Left cardiac atrium (tissue), 4 donors: Measurements from ENCODE around the gene BLOC1S4. TPM values are rescaled to one million over a fixed set of nuclear protein-coding genes. Genes with fewer than 3 reads are reported as not detected.
"Not testable (repeated sequence)": the region's sequence is repeated elsewhere in the genome, so short reads cannot be mapped to it uniquely, and the experiment has no call there.

Experiments
- ATAC-seq, 2 donors: fragments of 200-7000 bp; cut with Tn5 transposase; one replicate each; pipeline ENCODE4 v1.9.1; 2020; ENCODE audit warnings: mild to moderate bottlenecking in 2 of 2, moderate library complexity in 2 of 2
- DNase-seq: peaks from one replicate; pipeline ENCODE4 v3.0.0-alpha.2; 2020
- intact Hi-C, 2 donors: fragments of 100-400 bp; cut with DNase I; formaldehyde crosslinking; loops; one replicate each; pipeline versions ENCODE4 v1.14.1 to v1.15.1; 2022 to 2023
- long read RNA-seq: library from polyadenylated mRNA; unstranded; transcript quantifications from one replicate; pipeline ENCODE4 v2.0.0, GENCODE V29; 2021
- total RNA-seq, 2 donors: library from RNA; stranded (reverse); fragmentation: NEBNext Ultra II Directional; extraction: Animal tissue kit (Norgen Biotek cat#: 25700); gene quantifications; one replicate each; pipeline ENCODE4 v1.2.1, GENCODE V29; 2021
- donor health status: DM: no; HTN: yes; CAD: no.
- donor health status: DM: no; HTN: yes; CAD: no; lungs with severe emphysema.
- donor health status: DM: yes; HTN: yes; CAD: no.
- donor health status: Dilated cardiomyopathy.

BLOC1S4 gene
- total RNA-seq = 10 to 100 TPM in 1 of 2 donors, 1 to 10 TPM in 1; 7.4 to 10.6 TPM
- long read RNA-seq, partial matches to known transcripts = 0 of 3 reads
- long read RNA-seq, other reads (novel, unspliced or antisense) = 0 of 3 reads

- peak; percentile 92 for DNase-seq
- intact Hi-C loops = no loop called here
- ATAC-seq = peak; percentile 95
Observed at GRCh38 chr4:6716018-6716911, at the start of gene BLOC1S4. Gene BLOC1S4, plus strand, starts transcription at chr4:6716174. Its CDS starts 36 bp downstream, at chr4:6716210.

- intact Hi-C loops = no loop called here
- ATAC-seq (no peak), DNase-seq (no peak)
Observed at GRCh38 chr4:6668391-6668790, 47.6 kb upstream of the BLOC1S4 start.

- intact Hi-C loops = loop anchor here in 1 of 2 donors (5.0 kb wide), 1 partner anchor 36 kb away; the partner anchor contains the start of gene MRFAP1L1
- DNase-seq (no peak), ATAC-seq (no peak)
Observed at GRCh38 chr4:6671648-6672047, 44.3 kb upstream of the BLOC1S4 start.

DNA sequence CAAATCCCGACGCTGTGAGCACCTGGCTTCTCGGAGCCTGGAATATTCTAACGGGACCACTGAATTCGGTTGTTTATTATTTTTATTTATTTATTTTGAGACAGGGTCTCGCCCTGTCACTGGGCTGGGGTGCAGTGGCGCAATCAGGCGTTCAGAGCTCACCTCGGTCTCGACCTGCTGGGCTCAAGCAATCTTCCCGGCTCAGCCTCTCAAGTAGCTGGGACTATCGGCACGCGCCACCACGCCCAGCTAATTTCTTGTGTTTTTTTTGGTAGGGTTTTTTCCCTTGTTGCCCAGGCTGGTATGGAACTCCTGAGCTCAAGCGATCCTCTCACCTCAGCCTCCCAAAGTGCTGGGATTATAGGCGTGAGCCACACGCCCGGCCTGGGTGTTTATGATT lies 43.8 kb upstream of the BLOC1S4 start:
- no peak for ATAC-seq
- DNase-seq = no peak
- intact Hi-C loops = loop anchor here in 1 of 2 donors (5.0 kb wide), 1 partner anchor 35 kb away; the partner anchor contains the start of gene MRFAP1L1

DNA sequence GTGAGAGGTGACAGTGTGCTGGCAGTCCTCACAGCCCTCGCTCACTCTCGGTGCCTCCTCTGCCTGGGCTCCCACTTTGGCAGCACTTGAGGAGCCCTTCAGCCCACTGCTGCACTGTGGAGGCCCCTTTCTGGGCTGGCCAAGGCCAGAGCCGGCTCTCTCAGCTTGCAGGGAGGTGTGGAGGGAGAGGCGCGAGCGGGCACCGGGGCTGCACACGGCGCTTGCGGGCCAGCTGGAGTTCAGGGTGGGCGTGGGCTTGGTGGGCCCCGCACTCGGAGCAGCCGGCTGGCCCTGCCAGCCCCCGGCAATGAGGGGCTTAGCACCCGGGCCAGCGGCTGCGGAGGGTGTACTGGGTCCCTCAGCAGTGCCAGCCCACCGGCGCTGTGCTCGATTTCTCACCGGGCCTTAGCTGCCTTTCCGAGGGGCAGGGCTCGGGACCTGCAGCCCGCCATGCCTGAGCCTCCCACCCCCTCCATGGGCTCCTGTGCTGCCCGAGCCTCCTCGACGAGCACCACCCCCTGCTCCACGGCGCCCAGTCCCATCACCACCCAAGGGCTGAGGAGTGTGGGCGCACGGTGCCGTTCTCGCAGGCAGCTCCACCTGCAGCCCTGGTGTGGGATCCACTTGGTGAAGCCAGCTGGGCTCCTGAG lies 43.3 kb upstream of the BLOC1S4 start:
- DNase-seq, ATAC-seq: not testable (repeated sequence)

DNA sequence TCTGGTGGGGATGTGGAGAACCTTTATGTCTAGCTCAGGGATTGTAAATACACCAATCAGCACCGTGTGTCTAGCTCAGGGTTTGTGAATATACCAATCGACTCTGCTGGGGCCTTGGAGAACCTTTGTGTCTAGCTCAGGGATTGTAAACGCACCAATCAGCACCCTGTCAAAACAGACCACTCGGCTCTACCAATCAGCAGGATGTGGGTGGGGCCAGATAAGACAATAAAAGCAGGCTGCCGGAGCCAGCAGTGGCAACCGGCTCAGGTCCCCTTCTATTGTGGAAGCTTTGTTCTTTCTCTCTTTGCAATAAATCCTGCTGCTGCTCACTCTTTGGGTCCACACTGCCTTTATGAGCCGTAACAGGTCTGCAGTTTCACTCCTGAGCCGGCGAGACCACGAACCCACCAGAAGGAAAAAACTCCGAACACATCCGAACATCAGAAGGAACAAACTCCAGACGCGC lies 42.7 kb upstream of the BLOC1S4 start:
- DNase-seq = not testable (repeated sequence)
- peak; percentile 27 to 33 for ATAC-seq
- intact Hi-C loops = loop anchor here in 1 of 2 donors (5.0 kb wide), 1 partner anchor 34 kb away; the partner anchor contains the start of gene MRFAP1L1

More for the DNA sequence above, 43.3 kb upstream of the BLOC1S4 start:
- intact Hi-C loops = loop anchor here in 1 of 2 donors (5.0 kb wide), 1 partner anchor 35 kb away; the partner anchor contains the start of gene MRFAP1L1

DNA sequence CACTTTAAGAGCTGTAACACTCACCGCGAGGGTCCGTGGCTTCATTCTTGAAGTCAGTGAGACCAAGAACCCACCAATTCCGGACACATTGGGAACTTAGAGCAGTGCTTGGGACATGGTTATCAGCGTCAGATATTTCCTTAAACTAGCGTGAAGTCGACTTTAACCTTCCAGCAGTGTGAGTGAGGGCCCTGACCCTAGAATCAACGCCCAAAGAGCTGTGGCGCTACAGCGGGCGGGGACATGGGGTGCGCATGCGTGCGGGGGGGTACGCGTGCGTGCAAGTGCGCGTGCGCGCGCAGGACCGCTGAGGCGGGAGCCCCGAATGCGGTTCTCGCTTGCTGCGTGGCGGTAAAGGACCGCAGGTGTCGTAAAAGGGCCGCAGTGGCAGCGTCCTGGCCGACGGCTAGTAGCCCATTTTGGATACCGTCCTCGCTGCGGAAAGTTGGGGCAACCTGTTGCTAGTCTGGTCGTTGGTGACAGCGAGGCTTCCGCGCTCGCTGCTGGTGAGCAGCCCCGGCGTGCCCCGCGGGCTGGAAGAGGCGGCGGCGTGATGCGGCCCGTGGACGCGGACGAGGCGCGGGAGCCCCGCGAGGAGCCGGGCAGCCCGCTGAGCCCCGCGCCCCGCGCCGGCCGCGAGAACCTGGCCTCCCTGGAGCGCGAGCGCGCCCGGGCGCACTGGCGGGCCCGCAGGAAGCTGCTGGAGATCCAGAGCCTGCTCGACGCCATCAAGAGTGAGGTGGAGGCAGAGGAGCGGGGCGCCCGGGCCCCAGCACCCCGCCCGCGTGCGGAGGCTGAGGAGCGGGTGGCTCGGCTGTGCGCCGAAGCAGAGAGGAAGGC lies 42.1 kb upstream of the BLOC1S4 start:
- intact Hi-C loops = loop anchor here in 1 of 2 donors (2.0 to 5.0 kb wide), 2 partner anchors 33 kb away; partner anchors contain the start of genes MRFAP1 and MRFAP1L1
- ATAC-seq (peak; percentile 93 to 95), DNase-seq (peak; percentile 94)

- ATAC-seq = peak in 1 of 2 donors; percentile 28
- no peak for DNase-seq
- intact Hi-C loops = loop anchor here in 1 of 2 donors (2.0 to 5.0 kb wide), 2 partner anchors 33 to 34 kb away; partner anchors contain the start of genes MRFAP1 and MRFAP1L1
Observed at GRCh38 chr4:6674500-6675149, 41.3 kb upstream of the BLOC1S4 start.

DNA sequence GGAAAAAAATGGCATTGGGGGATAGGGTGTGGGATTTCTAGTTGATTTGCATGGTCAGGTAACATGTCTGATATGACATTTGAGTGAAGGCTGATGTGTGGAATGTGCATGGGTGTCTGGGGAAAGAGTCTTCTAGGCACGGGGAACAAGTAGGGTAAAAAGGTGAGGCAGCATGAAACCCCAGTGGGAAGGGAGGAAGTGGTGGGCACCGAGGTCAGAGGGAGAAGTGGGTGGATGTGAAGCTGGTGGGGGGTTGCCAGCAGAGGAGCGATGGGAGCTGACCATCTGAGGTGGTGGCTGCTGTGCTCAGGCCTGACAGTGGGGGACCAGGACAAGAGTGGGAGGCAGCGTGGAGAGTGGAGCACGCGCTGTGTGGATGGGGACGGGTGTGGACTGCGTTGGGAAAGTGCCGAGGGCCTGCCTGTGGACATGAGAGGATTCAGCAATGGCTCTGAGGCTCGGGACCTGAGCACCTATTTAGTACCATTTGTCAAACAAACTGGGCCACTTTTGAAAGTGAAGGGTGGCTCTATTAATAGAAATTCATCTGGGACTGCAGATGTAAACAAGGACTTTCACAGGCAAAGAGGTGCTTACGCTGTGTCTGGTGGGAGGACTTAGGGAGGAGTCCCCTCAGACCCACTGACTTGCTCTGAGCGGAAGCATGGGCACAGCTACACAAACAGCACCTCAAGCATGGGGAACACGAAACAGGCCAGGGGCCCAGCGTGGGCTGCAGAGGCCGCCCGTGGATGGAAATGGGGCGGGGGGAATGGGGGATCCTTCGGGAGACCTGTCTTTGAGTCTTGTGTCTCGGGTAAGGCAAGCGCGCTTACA lies 39.0 kb upstream of the BLOC1S4 start:
- DNase-seq = no peak
- intact Hi-C loops = no loop called here
- ATAC-seq = no peak

- no peak for DNase-seq
- ATAC-seq = no peak
- intact Hi-C loops = no loop called here
Observed at GRCh38 chr4:6680372-6681034, 35.5 kb upstream of the BLOC1S4 start.

- intact Hi-C loops = no loop called here
- ATAC-seq = no peak
- DNase-seq = no peak
Observed at GRCh38 chr4:6681191-6681590, 34.8 kb upstream of the BLOC1S4 start.

- no peak for ATAC-seq
- intact Hi-C loops = no loop called here
Observed at GRCh38 chr4:6682862-6683590, 32.9 kb upstream of the BLOC1S4 start.

DNA sequence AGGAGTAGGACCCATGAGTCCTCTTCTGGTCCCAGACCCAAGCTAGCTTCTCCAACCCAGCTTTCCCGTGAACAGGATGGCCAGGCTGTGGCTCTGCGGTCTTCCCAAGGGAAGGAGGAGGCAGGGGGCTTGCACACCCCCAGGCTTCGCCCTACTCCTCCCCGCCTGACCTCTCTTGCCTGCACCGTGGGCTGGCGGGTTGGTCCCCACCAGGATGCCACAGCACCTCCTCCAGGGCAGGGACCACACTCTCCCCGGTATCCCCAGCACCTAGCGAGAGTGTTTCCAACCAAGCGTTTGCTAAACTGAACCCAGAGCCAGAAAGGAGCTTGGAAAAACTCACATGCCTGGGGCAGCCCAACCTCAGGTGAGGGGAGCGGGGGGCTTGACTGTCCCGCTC lies 31.3 kb upstream of the BLOC1S4 start:
- no peak for DNase-seq
- ATAC-seq = no peak
- intact Hi-C loops = no loop called here

More at GRCh38 chr4:6682862-6683590, 32.9 kb upstream of the BLOC1S4 start:
- no peak for DNase-seq

DNA sequence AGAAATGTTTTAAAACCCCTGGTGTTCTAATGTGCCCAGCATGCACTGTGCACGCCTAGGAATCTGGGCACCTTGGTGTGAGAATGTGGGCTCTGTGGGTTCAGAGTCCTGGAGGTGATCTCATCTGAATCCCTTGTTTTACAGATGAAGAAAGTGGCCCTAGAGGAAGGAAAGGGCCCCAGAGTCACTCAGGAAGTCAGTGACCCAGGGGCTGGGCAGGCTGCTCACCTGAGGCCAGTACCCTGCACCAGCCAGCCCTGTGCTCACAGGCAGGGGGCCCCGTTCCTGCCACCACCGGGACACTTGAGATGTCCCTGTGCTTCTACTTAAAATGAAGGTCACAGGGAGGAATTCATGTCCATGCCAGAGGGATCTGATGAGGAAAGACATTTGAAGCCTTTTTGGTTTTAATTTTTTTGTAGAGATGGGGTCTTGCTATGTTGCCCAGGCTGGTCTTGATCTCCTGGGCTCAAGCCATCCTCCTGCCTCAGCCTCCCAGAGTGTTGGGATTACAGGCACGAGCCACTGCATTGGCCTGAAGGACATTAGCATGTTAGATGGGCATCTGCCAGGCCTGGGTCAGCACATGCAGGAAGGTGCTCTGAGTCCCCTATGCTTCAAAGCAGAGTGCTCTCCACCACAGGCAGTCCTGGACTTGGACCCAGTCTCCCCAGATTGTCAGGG lies 29.7 kb upstream of the BLOC1S4 start:
- DNase-seq (no peak), ATAC-seq (no peak)
- intact Hi-C loops = no loop called here
